SK-N-SH (cell line): ENCODE results near the gene TSC22D2.

Experiments used
- CHD2 ChIP-seq: fragments of 150-350 bp; IDR thresholded peaks from 2 replicates; pipeline ENCODE4 v1.6.1; 2018; ENCODE audit warnings: low read length; ENCODE audit not compliant: partially characterized antibody
- CTCF ChIP-seq: fragments of 200-600 bp; sonication (generic); IDR thresholded peaks from 2 replicates; pipeline ENCODE4 v1.6.1; 2017; ENCODE audit warnings: antibody characterized with exemption, mild to moderate bottlenecking, moderate library complexity
- FOSL2 ChIP-seq: IDR thresholded peaks from 2 replicates; pipeline ENCODE4 v1.4.0; 2012; ENCODE audit warnings: low read depth, mild to moderate bottlenecking, moderate library complexity, borderline replicate concordance
- MAX ChIP-seq: IDR thresholded peaks from 2 replicates; pipeline ENCODE4 v1.4.0; 2012; ENCODE audit warnings: low read depth
- NRF1 ChIP-seq: IDR thresholded peaks from 2 replicates; pipeline ENCODE4 v1.6.1; 2012; ENCODE audit warnings: low read depth, mild to moderate bottlenecking, low read length
- TEAD4 ChIP-seq: IDR thresholded peaks from 2 replicates; pipeline ENCODE4 v1.4.0; 2012; ENCODE audit warnings: mild to moderate bottlenecking, borderline replicate concordance; ENCODE audit not compliant: insufficient read depth
- YY1 ChIP-seq: IDR thresholded peaks from 2 replicates; pipeline ENCODE4 v1.4.0; 2012; ENCODE audit warnings: low read depth, mild to moderate bottlenecking

- no peak for TF ChIP-seq FOSL2
- TF ChIP-seq CTCF = no peak
- no peak for TF ChIP-seq YY1
- TF ChIP-seq TEAD4 = no peak
- no peak for TF ChIP-seq MAX
- TF ChIP-seq CHD2 = no peak
- no peak for TF ChIP-seq NRF1
Observed at GRCh38 chr3:150464684-150465083, 56.6 kb downstream of the TSC22D2 start.
